K562 (cell line): ENCODE measurements around the gene AKT3. TPM values are rescaled to one million over a fixed set of nuclear protein-coding genes. Genes with fewer than 3 reads are reported as not detected.

Source experiments
- ATAC-seq: fragments of 200-7000 bp; cut with Tn5 transposase; 3 replicates; pipeline ENCODE4 v1.9.1; 2020; ENCODE audit warnings: moderate library complexity
- BruUV-seq: library from RNA; stranded (reverse); fragments of 400-500 nt; replicated peaks from 2 replicates; lab custom pipeline; 2021; lab: Mats Ljungman, UMichigan
- CTCF ChIA-PET: fragments of 300-600 bp; formaldehyde crosslinking; extraction: SDS; loops from one replicate; lab custom pipeline; 2021; ENCODE audit warnings: low intra/inter-chr PET ratio; lab: Yijun Ruan, JAX
- POLR2A ChIA-PET: fragments of 300-600, 350-650 bp; sonication (Branson Sonifier 250); formaldehyde crosslinking; extraction: SDS; loops from one replicate; lab custom pipeline; 2021; ENCODE audit warnings: antibody characterized with exemption, inconsistent platforms; lab: Yijun Ruan, JAX
- DNase-seq, 4 experiments: peaks; one replicate each; pipeline versions ENCODE4 v3.0.0 to v3.0.0-alpha.2; 2011 to 2018; ENCODE audit warnings: low spot score in 3 of 4, mixed read lengths in 3 of 4; ENCODE audit errors: extremely low read depth in 1 of 4
- FAIRE-seq: peaks from 2 replicates; lab custom pipeline; 2011; peaks lifted over from hg19 to GRCh38; lab: Jason Lieb, UNC
- H2AFZ ChIP-seq: 2 replicates; pipeline ENCODE4 v1.6.0; 2011; ENCODE audit warnings: low read depth, low read length, control low read depth, inconsistent platforms
- H3K27ac ChIP-seq: fragments of 200-600 bp; 3 replicates; pipeline ENCODE4 v1.8.0; 2011; ENCODE audit warnings: low read depth, mild to moderate bottlenecking, control low read depth, inconsistent platforms, low read length, moderate library complexity, mixed read lengths; ENCODE audit errors: extremely low read depth
- H3K27me3 ChIP-seq, 2 experiments: fragments of 300-600 bp in 1 of 2; 2 replicates in 1 of 2; 3 replicates in 1 of 2; pipeline versions ENCODE4 v1.6.0 to v1.8.0; 2011; ENCODE audit warnings: inconsistent platforms in 2 of 2, low read length in 2 of 2, mild to moderate bottlenecking in 1 of 2, mixed read lengths in 1 of 2, moderate library complexity in 1 of 2; ENCODE audit not compliant: control insufficient read depth in 2 of 2, insufficient read depth in 2 of 2
- H3K36me3 ChIP-seq: fragments of 300-600 bp; 3 replicates; pipeline ENCODE4 v1.8.0; 2011; ENCODE audit warnings: mild to moderate bottlenecking, low read length, inconsistent platforms; ENCODE audit not compliant: control insufficient read depth, insufficient read depth
- H3K4me1 ChIP-seq, 2 experiments: fragments of 200-600 bp in 1 of 2; replicated peaks in 1 of 2; 2 replicates in 1 of 2; 3 replicates in 1 of 2; pipeline versions ENCODE4 v1.5.1 to v1.8.0; 2011; ENCODE audit warnings: inconsistent platforms in 2 of 2, low read length in 2 of 2, mild to moderate bottlenecking in 1 of 2, mixed read lengths in 1 of 2, moderate library complexity in 1 of 2; ENCODE audit not compliant: control insufficient read depth in 2 of 2, insufficient read depth in 2 of 2
- H3K4me2 ChIP-seq: 2 replicates; pipeline ENCODE4 v1.6.1; 2011; ENCODE audit warnings: low read length, control low read depth, inconsistent platforms, mixed read lengths; ENCODE audit not compliant: insufficient read depth
- H3K4me3 ChIP-seq: fragments of 200-600 bp; sonication (generic), shearing (Covaris generic); 2 replicates; pipeline ENCODE4 v1.5.1; 2016; ENCODE audit warnings: control low read depth, inconsistent platforms
- H3K79me2 ChIP-seq: fragments of 200-600 bp; 3 replicates; pipeline ENCODE4 v1.8.0; 2011; ENCODE audit warnings: low read length, inconsistent platforms; ENCODE audit not compliant: control insufficient read depth, insufficient read depth
- H3K9ac ChIP-seq, 2 experiments: 2 replicates each; pipeline versions ENCODE4 v1.6.0 to v1.6.1; 2011; ENCODE audit warnings: low read depth in 2 of 2, low read length in 2 of 2, control low read depth in 1 of 2, inconsistent platforms in 1 of 2, mild to moderate bottlenecking in 1 of 2, mixed read lengths in 1 of 2; ENCODE audit not compliant: insufficient read depth in 1 of 2
- H3K9me1 ChIP-seq: one replicate; pipeline ENCODE4 v1.6.0; 2011; ENCODE audit warnings: inconsistent platforms, mild to moderate bottlenecking, low read length, moderate library complexity; ENCODE audit not compliant: control insufficient read depth, insufficient read depth
- H3K9me3 ChIP-seq: replicated peaks from 2 replicates; pipeline ENCODE4 v1.5.1; 2011; ENCODE audit warnings: low read depth, low read length, inconsistent platforms; ENCODE audit not compliant: control insufficient read depth, insufficient read depth
- H4K20me1 ChIP-seq: replicated peaks from 2 replicates; pipeline ENCODE4 v1.6.1; 2011; ENCODE audit warnings: low read length, inconsistent platforms, mixed read lengths; ENCODE audit not compliant: control insufficient read depth, insufficient read depth
- CXXC5 ChIP-seq: fragments of 250-450 bp; sonication (Bioruptor Pico); IDR thresholded peaks from 2 replicates; pipeline ENCODE4 v1.8.0; 2022; ENCODE audit warnings: inconsistent platforms, mild to moderate bottlenecking, moderate library complexity
- DIDO1 ChIP-seq: fragments of 450-650 bp; IDR thresholded peaks from 2 replicates; pipeline ENCODE4 v1.6.1; 2016; ENCODE audit warnings: low read depth, missing biosample characterization, missing genetic modification characterization
- ETS2 ChIP-seq: IDR thresholded peaks from 2 replicates; pipeline ENCODE4 v1.6.1; 2016; ENCODE audit warnings: borderline replicate concordance, missing genetic modification characterization, mild to moderate bottlenecking, moderate library complexity, missing compliant biosample characterization; ENCODE audit not compliant: poor library complexity, severe bottlenecking
- HMG20A ChIP-seq: fragments of 450-650 bp; formaldehyde crosslinking; conservative IDR thresholded peaks from 2 replicates; pipeline ENCODE4 v1.4.0; 2020; ENCODE audit warnings: mild to moderate bottlenecking, mixed read lengths
- MTF1 ChIP-seq: fragments of 250-450 bp; sonication (Bioruptor Pico); IDR thresholded peaks from 2 replicates; pipeline ENCODE4 v1.9.0; 2021; ENCODE audit warnings: moderate library complexity, mild to moderate bottlenecking, inconsistent platforms, borderline replicate concordance
- RAD21 ChIP-seq, 2 experiments: fragments of 250-450 bp in 1 of 2; fragments of 450-650 bp in 1 of 2; sonication (Bioruptor Pico) in 1 of 2; formaldehyde crosslinking in 1 of 2; IDR thresholded peaks in 1 of 2; conservative IDR thresholded peaks in 1 of 2; 2 replicates each; pipeline versions ENCODE4 v1.4.0 to v1.8.0; 2020 to 2022; ENCODE audit warnings: mild to moderate bottlenecking in 2 of 2, moderate library complexity in 1 of 2
- SMARCC2 ChIP-seq: fragments of 450-650 bp; IDR thresholded peaks from 2 replicates; pipeline ENCODE4 v1.6.1; 2017; ENCODE audit warnings: antibody characterized with exemption, moderate library complexity, mild to moderate bottlenecking, low read depth
- ZNF133 ChIP-seq: fragments of 250-450 bp; sonication (Bioruptor Pico); IDR thresholded peaks from 2 replicates; pipeline ENCODE4 v1.4.0; 2020; ENCODE audit warnings: mild to moderate bottlenecking
- ZNF3 ChIP-seq: fragments of 250-450 bp; sonication (Bioruptor Pico); IDR thresholded peaks from 2 replicates; pipeline ENCODE4 v1.5.0; 2021; ENCODE audit warnings: mild to moderate bottlenecking, moderate library complexity
- WGBS: fragments of 100-300 bp; shearing (Covaris generic); methylation state at CpG from one replicate; pipeline ENCODE4 v1.1.6; 2016; ENCODE audit warnings: low coverage, mixed read lengths; ENCODE audit not compliant: insufficient coverage; ENCODE audit errors: missing lambda C conversion rate; 5-methylcytosine and 5-hydroxymethylcytosine counted together
- in situ Hi-C: fragments of 300-500 bp; cut with MboI; formaldehyde crosslinking; loops from 4 replicates; pipeline ENCODE4 v1.15.0; 2018; ENCODE audit warnings: inconsistent platforms, mixed read lengths
- intact Hi-C: fragments of 100-400 bp; cut with micrococcal nuclease; formaldehyde crosslinking; loops from 2 replicates; pipeline ENCODE4 v1.14.2; 2022
- polyA plus RNA-seq, 8 experiments: library from polyadenylated mRNA; depleted of rRNA in 4 of 8; stranded (reverse) in 5 of 8; unstranded in 3 of 8; fragments of >200 nt; fragmentation: Nextera tagmentation in 2 of 8; fragmentation: Illumina TruSeq in 1 of 8; extraction: Ambion mirVana in 2 of 8; extraction: Trizol in 1 of 8; gene quantifications; 2 replicates each; pipeline versions ENCODE4 v1.2.1 to v1.2.3, GENCODE V29; 2011 to 2014; ENCODE audit warnings: inconsistent platforms in 1 of 8, missing spikeins in 1 of 8
- total RNA-seq, 7 experiments: library from RNA; depleted of rRNA in 6 of 7; stranded (reverse); fragments of >200 nt in 6 of 7; fragmentation: Illumina TruSeq in 2 of 7; extraction: Trizol in 2 of 7; gene quantifications; 2 replicates each; pipeline versions ENCODE4 v1.2.1 to v1.2.3, GENCODE V29; 2011 to 2021; ENCODE audit warnings: low replicate concordance in 1 of 7

AKT3 gene
- total and polyA plus RNA-seq, 9 of the 15 experiments (the other 6 are each of a cell fraction or from before 2014, with no cell fraction given): 0.04 to 0.54 (median 0.18) TPM; not detected in 1

DNA sequence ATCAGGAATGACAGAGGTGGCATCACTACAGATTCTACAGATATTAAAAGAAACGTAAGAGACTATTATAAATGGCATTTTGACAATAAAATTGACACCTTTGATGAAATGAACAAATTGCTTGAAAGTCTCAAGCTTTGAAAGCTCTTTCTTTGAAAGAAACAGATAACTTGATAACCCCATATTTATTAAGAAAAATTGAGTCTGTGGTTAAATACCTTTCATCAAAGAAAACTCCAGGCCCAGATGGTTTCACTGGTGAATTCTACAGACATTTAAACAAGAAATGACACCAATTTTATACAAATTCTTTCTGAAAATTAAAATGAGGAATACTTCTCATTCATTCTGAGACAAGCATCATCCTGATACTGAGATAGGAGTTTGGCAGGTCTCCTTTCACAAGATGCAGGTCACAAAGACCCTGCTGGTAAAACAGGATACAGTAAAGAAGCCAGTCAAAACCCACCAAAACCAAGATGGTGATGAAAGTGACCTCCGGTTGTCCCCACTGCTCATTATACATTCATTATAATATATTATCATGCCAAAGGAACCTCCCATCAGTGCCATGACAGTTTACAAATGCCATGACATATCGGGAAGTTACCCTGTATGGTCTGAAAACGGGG lies 210.9 kb downstream of the AKT3 start:
- H3K4me3 ChIP-seq: no peak overlapping the region
- H3K9me1 ChIP-seq: no peaks in the 10 kb centered on the region
- TF ChIP-seq RAD21 (CRISPR knock-in tag; conservative IDR thresholded peaks at IDR 0.05 in 1 of 2, IDR thresholded peaks at IDR 0.05 in 1 of 2) (no peak), ZNF3 (CRISPR knock-in tag) (no peak), ZNF133 (CRISPR knock-in tag) (no peak), DIDO1 (tag) (no peak), MTF1 (no peak), CXXC5 (CRISPR knock-in tag) (no peak), ETS2 (no peak), SMARCC2 (no peak), HMG20A (CRISPR knock-in tag) (no peak)
- ATAC-seq (no peak), FAIRE-seq (no peak), DNase-seq (no peak)
- no peak overlapping the region for H3K27ac ChIP-seq
- no peak overlapping the region for H3K9ac ChIP-seq
- in situ Hi-C loops: no loop called here
- intact Hi-C loops: no loop called here
- no peaks in the 10 kb centered on the region for H3K36me3 ChIP-seq
- WGBS: 0% methylated on average over 4 of the region's 4 CpGs
- no peaks in the 10 kb centered on the region for H4K20me1 ChIP-seq
- BruUV-seq: no TSS peak
- CTCF ChIA-PET: no interaction called here
- H3K4me2 ChIP-seq: no peak overlapping the region
- H3K27me3 ChIP-seq: no peaks in the 10 kb centered on the region
- no peak overlapping the region for H2AFZ ChIP-seq
- no peaks in the 10 kb centered on the region for H3K9me3 ChIP-seq
- POLR2A ChIA-PET: no interaction called here
- H3K4me1 ChIP-seq: no peaks in the 10 kb centered on the region
- H3K79me2 ChIP-seq: no peaks in the 10 kb centered on the region
